Ectodermal cell (in vitro differentiated cells): ENCODE results near the gene NOC2L.
"Not testable (repeated sequence)": the region's sequence is repeated elsewhere in the genome, so short reads cannot be mapped to it uniquely, and the experiment has no call there.

ENCODE experiments used
- H3K27ac ChIP-seq: 2 replicates; pipeline ENCODE4 v1.7.0; 2013; ENCODE audit warnings: mild to moderate bottlenecking, low read depth, low read length; ENCODE audit not compliant: insufficient read depth, poor library complexity, severe bottlenecking
- H3K27me3 ChIP-seq: 2 replicates; pipeline ENCODE4 v1.7.0; 2013; ENCODE audit warnings: mild to moderate bottlenecking, low read length; ENCODE audit not compliant: insufficient read depth, control insufficient read depth, poor library complexity, severe bottlenecking
- H3K36me3 ChIP-seq: one replicate; pipeline ENCODE4 v1.7.0; 2013; ENCODE audit warnings: low read length; ENCODE audit not compliant: control insufficient read depth, insufficient read depth
- H3K4me1 ChIP-seq: one replicate; pipeline ENCODE4 v1.7.0; 2013; ENCODE audit warnings: low read length; ENCODE audit not compliant: control insufficient read depth, insufficient read depth
- H3K4me3 ChIP-seq: 2 replicates; pipeline ENCODE4 v1.7.0; 2013; ENCODE audit warnings: low read depth, low read length, control low read depth; ENCODE audit not compliant: insufficient read depth
- H3K9me3 ChIP-seq: 2 replicates; pipeline ENCODE4 v1.7.0; 2013; ENCODE audit warnings: mild to moderate bottlenecking, low read length, moderate library complexity; ENCODE audit not compliant: control insufficient read depth
- WGBS, 2 experiments: methylation state at CpG; one replicate each; pipeline ENCODE4 v1.1.7; 2013; ENCODE audit warnings: missing lambda C conversion rate in 2 of 2; 5-methylcytosine and 5-hydroxymethylcytosine counted together

NOC2L gene

GRCh38 chr1:950268-950667, 8.8 kb downstream of the NOC2L start:
- no peak overlapping the region for H3K4me3 ChIP-seq
- WGBS, 2 experiments, result 93 to 95% methylated on average over 9 of the region's 9 CpGs
- no peak overlapping the region for H3K27ac ChIP-seq
- H3K27me3 ChIP-seq, result no peaks in the 10 kb centered on the region
- H3K4me1 ChIP-seq, result no peaks in the 10 kb centered on the region
- H3K36me3 ChIP-seq, result peaks cover 41% of the 10 kb centered on the region
- no peaks in the 10 kb centered on the region for H3K9me3 ChIP-seq

GRCh38 chr1:947958-948357, 11.1 kb downstream of the NOC2L start:
- H3K27ac ChIP-seq, result no peak overlapping the region
- H3K4me3 ChIP-seq, result no peak overlapping the region
- WGBS, 2 experiments, result 94 to 96% methylated on average over 15 of the region's 15 CpGs
- peaks cover under 1% of the 10 kb centered on the region for H3K4me1 ChIP-seq
- no peaks in the 10 kb centered on the region for H3K9me3 ChIP-seq
- H3K36me3 ChIP-seq, result peaks cover 23% of the 10 kb centered on the region
- H3K27me3 ChIP-seq, result peaks cover 12% of the 10 kb centered on the region

GRCh38 chr1:946811-947210, 12.2 kb downstream of the NOC2L start:
- not testable (repeated sequence) for H3K9me3 ChIP-seq, H3K27ac ChIP-seq, H3K4me3 ChIP-seq
- Histone ChIP-seq H3K4me1 (peaks cover 12% of the 10 kb centered on the region), H3K36me3 (peaks cover 19% of the 10 kb centered on the region), H3K27me3 (peaks cover 23% of the 10 kb centered on the region)
- WGBS, 2 experiments, result 93 to 96% methylated on average over 13 of the region's 13 CpGs

GRCh38 chr1:945688-946556, 13.1 kb downstream of the NOC2L start:
- WGBS, 2 experiments, result 94 to 95% methylated on average over 29 of the region's 29 CpGs

GRCh38 chr1:944341-945325, 14.4 kb downstream of the NOC2L start:
- Histone ChIP-seq H3K27me3 (peaks cover 45% of the 10 kb centered on the region), H3K4me1 (peaks cover 27% of the 10 kb centered on the region), H3K9me3 (no peaks in the 10 kb centered on the region), H3K4me3 (no peak overlapping the region), H3K36me3 (peaks cover 7% of the 10 kb centered on the region), H3K27ac (no peak overlapping the region)
- WGBS, 2 experiments, result 78 to 79% methylated on average over 28 of the region's 28 CpGs

More at GRCh38 chr1:945688-946556, 13.1 kb downstream of the NOC2L start:
- Histone ChIP-seq H3K4me1 (peaks cover 18% of the 10 kb centered on the region), H3K27me3 (peaks cover 32% of the 10 kb centered on the region), H3K4me3 (no peak overlapping the region), H3K9me3 (no peaks in the 10 kb centered on the region), H3K27ac (no peak overlapping the region), H3K36me3 (peaks cover 17% of the 10 kb centered on the region)

GRCh38 chr1:943545-944340, 15.3 kb downstream of the NOC2L start:
- Histone ChIP-seq H3K9me3 (no peaks in the 10 kb centered on the region), H3K4me1 (peaks cover 36% of the 10 kb centered on the region), H3K4me3 (no peak overlapping the region), H3K27ac (no peak overlapping the region), H3K36me3 (peaks cover 5% of the 10 kb centered on the region), H3K27me3 (peaks cover 54% of the 10 kb centered on the region)
- 83 to 84% methylated on average over 27 of the region's 27 CpGs for WGBS, 2 experiments

GRCh38 chr1:942864-943533, 16.1 kb downstream of the NOC2L start:
- Histone ChIP-seq H3K4me3 (peak overlapping the region; percentile 6), H3K4me1 (peaks cover 40% of the 10 kb centered on the region)

GRCh38 chr1:942411-942821, 16.6 kb downstream of the NOC2L start:
- WGBS, 2 experiments, result 1% methylated on average over 48 of the region's 48 CpGs
- no peaks in the 10 kb centered on the region for H3K9me3 ChIP-seq
- peaks cover 5% of the 10 kb centered on the region for H3K36me3 ChIP-seq
- H3K27me3 ChIP-seq, result peaks cover 67% of the 10 kb centered on the region
- H3K27ac ChIP-seq, result no peak overlapping the region
- peak overlapping the region; percentile 31 for H3K4me3 ChIP-seq
- H3K4me1 ChIP-seq, result peaks cover 40% of the 10 kb centered on the region

More at GRCh38 chr1:942864-943533, 16.1 kb downstream of the NOC2L start:
- WGBS, 2 experiments, result 27 to 30% methylated on average over 27 of the region's 27 CpGs
- Histone ChIP-seq H3K36me3 (peaks cover 5% of the 10 kb centered on the region), H3K27ac (no peak overlapping the region), H3K27me3 (peaks cover 61% of the 10 kb centered on the region), H3K9me3 (no peaks in the 10 kb centered on the region)
